HPDE6-E6E7 (cell line): ENCODE data around the gene ANAPC10.
"Not testable (repeated sequence)": the region's sequence is repeated elsewhere in the genome, so short reads cannot be mapped to it uniquely, and the experiment has no call there.

Experiments
- DNase-seq: peaks from one replicate; pipeline ENCODE4 v3.0.0; 2011; ENCODE audit warnings: missing footprints; ENCODE audit errors: extremely low spot score

ANAPC10 gene

GRCh38 chr4:145010315-145010714, 87.7 kb downstream of the ANAPC10 start:
- DNase-seq, result not testable (repeated sequence)

GRCh38 chr4:145003675-145004074, 94.3 kb downstream of the ANAPC10 start:
- DNase-seq, result no peak

- no peak for DNase-seq
Observed at GRCh38 chr4:145001635-145002034, 96.4 kb downstream of the ANAPC10 start.

- not testable (repeated sequence) for DNase-seq
Observed at GRCh38 chr4:145000656-145001055, 97.3 kb downstream of the ANAPC10 start.

DNA sequence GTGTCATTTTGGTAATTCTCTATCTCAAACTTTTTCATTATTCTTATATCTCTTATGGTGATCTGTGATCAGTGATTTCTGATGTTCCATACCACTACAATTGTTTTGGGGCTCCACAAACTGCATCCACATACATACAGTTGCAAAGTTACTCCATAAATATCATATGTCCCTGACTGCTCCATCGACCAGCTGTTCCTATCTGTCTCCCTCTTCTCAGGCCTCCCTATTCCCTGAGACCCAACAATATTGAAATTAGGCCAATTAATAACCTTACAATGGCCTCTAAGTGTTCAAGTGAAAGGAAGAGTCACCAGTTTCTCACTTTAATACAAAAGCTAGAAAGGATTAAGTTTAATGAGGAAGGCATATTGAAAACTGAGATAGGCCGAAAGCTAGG, 108.7 kb downstream of the ANAPC10 start:
- DNase-seq, result no peak

DNA sequence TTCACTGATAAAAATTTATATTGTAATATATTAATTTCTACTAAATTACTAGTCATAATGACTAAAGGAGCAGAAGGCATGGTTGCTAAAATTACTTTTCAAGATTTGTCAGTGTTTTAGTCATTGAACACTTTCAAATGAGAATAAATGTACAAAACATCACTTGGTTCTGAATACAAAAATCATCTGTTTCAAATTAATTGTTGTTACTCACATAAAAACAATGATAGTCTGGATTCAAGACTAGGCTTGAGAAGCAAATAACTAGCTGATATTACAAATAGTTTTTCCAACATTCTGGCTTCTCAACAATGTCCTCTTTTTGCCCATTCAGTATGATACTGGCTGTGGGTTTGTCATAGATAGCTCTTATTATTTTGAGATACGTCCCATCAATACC, 112.5 kb downstream of the ANAPC10 start:
- no peak for DNase-seq

DNA sequence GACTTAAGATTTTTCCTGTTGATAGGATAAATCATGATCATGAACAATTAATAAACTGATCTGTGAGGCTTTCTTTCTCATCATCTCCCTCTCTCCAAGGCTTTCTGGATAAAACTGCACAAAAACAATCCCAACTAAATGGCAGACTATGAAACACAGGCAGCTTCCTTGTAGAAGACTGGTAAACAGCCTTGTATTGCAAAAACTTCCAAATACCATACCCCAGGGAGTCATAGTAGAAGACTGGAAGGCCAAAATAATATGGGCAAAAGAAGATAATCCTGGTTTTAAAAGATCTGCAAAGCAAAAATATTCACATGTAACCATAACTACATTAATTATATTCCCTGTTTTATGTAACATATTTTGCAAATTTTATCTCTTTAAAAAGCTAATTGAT, 113.0 kb downstream of the ANAPC10 start:
- DNase-seq, result no peak

- DNase-seq, result no peak
Observed at GRCh38 chr4:144984241-144984640, 113.8 kb downstream of the ANAPC10 start.

GRCh38 chr4:144975718-144976117, 122.3 kb downstream of the ANAPC10 start:
- no peak for DNase-seq

GRCh38 chr4:144970597-144970996, 127.4 kb downstream of the ANAPC10 start:
- DNase-seq, result no peak

GRCh38 chr4:144969821-144970220, 128.2 kb downstream of the ANAPC10 start:
- no peak for DNase-seq

DNA sequence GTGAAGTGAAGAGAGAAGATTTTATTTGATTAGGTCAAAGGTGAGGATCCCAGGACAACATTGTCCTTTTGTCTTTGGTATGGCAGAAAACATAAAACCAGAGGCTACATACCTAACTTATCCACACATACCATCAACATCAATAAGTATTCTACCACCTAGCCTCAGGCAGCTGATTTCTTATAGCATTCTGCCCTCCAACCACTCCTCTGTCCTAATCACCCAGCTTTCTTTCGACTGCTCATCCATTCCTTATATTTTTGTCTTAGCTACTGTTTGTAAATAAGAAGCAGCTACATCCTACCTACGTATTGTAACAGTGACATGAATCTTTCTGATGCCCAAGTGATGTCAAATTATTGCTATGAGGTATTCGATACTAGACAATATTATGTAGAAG, 129.4 kb downstream of the ANAPC10 start:
- DNase-seq, result no peak

DNA sequence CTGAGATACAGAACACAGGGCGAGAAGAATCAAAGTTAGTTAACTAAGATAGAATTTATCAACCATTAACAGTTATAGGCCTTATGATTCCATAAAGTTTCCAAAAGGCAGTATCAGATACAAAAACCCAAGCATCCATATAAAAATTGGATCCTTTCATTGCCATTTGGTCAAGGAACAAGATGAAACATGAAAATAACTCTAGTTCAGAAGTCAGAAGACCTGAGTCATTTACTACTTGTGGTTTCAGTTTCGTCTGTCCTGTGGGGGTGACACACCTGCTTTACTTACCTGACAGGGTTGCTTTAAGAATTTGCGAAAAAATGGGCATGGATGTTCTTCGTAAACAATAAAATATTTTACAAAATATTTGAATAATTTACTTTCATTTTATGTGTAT, 130.8 kb downstream of the ANAPC10 start:
- DNase-seq, result peak; percentile 56

DNA sequence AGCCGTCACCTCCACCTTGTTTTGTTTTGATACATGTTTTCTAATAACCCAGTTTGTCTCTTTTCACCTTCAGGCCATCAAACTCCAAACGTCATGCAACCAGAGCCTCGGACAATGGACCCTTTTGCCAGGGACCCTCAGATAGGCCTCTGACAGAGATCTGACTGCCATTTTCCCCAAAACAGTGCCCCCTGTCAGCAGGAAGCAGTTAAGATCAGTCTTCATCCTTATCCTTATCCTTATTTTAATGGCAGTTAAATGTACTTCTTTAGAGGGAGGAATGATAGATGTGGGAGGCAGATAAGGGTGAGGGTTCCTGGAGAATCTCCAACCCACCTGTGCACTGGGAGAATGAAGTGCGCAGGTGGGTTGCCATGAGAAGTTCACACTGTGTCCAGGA, 135.7 kb downstream of the ANAPC10 start:
- DNase-seq, result no peak

DNA sequence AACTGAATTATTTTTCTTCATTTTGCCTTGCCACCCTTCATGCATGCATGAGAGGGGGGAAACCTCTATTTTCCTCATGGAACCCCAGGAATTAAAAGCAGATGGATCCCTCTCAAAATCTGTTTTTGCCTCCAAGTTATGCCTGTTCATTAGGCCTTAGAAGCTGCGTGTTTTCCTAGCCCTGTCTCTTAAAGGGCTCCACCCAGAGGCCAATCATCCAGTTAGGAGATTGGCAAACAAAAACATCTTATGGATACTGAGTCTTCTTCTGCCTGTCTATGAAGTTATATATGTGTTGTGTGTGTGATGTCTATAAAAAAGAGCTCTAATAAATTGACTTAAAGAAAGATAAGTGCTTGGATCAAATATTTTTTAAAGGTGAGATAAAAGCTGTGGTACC, 142.9 kb downstream of the ANAPC10 start:
- DNase-seq, result no peak

DNA sequence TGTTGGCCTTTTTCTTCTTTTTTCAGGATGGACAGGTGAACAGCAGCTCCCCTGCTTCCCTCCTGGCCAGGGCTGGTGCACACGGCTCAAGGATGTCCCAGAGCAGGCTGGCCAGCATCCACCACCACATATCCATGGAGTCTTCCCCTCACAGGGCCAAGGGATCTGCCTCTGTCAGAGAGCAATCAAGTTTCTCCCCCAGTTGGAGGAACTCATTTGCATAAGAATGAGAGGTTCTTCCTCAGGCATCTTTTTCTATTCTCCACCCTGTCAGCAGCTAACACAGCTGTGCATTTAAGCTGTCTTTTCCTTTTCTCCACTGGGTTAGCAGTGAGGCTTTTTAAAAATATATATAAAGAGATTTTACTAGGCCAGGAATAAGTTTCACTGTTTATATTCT, 143.8 kb downstream of the ANAPC10 start:
- DNase-seq, result no peak

- no peak for DNase-seq
Observed at GRCh38 chr4:144948421-144948820, 149.6 kb downstream of the ANAPC10 start.

GRCh38 chr4:144948009-144948408, 150.0 kb downstream of the ANAPC10 start:
- DNase-seq, result no peak
